GM10248 (cell line): ENCODE measurements around the gene UGGT2.

Experiments
- CTCF ChIA-PET: fragments of 300-600 bp; sonication (Branson Sonifier 250); formaldehyde crosslinking; extraction: SDS; loops from one replicate; lab custom pipeline; 2021; ENCODE audit warnings: antibody characterized with exemption; lab: Yijun Ruan, JAX
- POLR2A ChIA-PET: fragments of 350-650 bp; sonication (Branson Sonifier 250); formaldehyde crosslinking; extraction: SDS; loops from one replicate; lab custom pipeline; 2020; ENCODE audit warnings: antibody characterized with exemption; lab: Yijun Ruan, JAX
- DNase-seq: peaks from one replicate; pipeline ENCODE4 v3.0.0; 2012; ENCODE audit errors: extremely low spot score
- TF ChIP-seq, protein P1 (sequence below): IDR thresholded peaks from 2 replicates; pipeline ENCODE4 v1.5.1; 2012; ENCODE audit warnings: mild to moderate bottlenecking, low read depth; ENCODE audit errors: extremely low read depth, missing control alignments, control extremely low read depth

The UGGT2 gene

DNA sequence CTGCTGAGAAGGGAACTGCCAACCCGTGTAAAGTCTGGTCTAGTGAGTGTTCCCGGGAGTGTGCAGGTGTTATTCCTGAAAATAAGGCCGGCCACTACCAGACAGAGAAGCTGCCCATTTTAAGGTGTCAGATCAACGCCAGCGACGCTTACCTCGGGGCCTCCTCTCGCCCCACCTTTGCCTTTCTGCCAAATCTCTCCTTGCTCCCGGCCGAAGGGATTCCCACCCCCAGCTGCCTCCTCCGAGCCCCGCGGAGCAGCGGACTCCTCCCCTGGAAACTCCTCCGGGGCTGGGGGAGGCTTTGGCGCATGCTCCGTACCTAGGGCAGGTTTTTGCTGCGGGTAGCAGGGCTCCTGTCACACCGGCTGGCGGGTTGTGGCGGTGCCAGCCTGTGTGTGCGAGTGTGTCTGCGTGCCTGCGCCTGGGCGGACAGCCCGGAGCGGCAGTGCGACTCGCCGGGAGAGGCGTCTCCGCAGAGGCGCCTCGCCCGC lies 36.6 kb upstream of the UGGT2 start, which contains the start of gene HS6ST3:
TSS of gene HS6ST3 (plus strand) at position 359 of the 491 bp plus-strand sequence.
- CTCF ChIA-PET: no interaction called here
- POLR2A ChIA-PET: no interaction called here
- TF ChIP-seq, protein P1, sequence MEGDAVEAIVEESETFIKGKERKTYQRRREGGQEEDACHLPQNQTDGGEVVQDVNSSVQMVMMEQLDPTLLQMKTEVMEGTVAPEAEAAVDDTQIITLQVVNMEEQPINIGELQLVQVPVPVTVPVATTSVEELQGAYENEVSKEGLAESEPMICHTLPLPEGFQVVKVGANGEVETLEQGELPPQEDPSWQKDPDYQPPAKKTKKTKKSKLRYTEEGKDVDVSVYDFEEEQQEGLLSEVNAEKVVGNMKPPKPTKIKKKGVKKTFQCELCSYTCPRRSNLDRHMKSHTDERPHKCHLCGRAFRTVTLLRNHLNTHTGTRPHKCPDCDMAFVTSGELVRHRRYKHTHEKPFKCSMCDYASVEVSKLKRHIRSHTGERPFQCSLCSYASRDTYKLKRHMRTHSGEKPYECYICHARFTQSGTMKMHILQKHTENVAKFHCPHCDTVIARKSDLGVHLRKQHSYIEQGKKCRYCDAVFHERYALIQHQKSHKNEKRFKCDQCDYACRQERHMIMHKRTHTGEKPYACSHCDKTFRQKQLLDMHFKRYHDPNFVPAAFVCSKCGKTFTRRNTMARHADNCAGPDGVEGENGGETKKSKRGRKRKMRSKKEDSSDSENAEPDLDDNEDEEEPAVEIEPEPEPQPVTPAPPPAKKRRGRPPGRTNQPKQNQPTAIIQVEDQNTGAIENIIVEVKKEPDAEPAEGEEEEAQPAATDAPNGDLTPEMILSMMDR: no peak
- DNase-seq: peak; percentile 32

DNA sequence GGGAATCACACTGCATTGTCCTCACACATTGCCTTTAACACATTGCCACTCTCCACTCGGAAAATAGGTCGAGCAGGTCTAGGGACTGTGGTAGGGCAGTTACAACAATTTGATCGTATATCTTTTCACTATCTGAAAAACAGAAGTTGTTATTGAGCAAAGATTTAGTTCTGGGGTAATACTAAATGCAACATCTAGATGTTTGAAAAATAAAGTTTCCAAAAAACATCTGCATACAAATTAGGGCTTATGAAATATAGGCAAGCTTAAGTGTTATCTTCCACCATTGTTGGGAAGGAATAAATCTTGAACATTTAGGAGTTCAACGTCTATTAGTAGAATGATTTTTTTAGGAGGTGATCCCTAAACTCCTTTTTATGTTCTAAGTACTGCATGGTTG lies 35.9 kb upstream of the UGGT2 start:
- TF ChIP-seq, protein P1: no peak
- ChIA-PET CTCF (interaction anchor here (2.3 kb wide), 1 partner anchor 14 kb away, joined by 6 read pairs; no protein-coding TSS in a partner anchor), POLR2A (no interaction called here)
- no peak for DNase-seq

DNA sequence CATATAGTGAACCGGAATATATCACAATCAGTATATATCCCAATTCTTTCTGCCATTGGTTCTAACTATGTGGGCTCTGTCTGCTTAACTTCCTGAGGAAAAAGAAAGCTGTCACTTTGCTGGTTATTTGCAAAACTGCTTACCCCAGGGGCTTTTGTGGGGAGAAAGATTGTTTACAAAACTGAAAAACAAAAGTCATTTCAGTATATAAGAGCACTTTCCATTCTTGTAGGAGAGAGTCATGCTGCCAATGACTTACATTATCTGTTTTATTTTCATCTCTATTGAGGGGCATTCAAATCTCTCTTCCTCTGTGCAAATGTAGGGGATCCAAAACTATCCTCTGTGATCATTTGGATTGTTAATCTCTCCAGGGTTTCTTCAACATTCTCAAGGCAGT lies 33.5 kb upstream of the UGGT2 start:
- DNase-seq: no peak
- TF ChIP-seq, protein P1: no peak
- ChIA-PET CTCF (interaction anchor here (2.3 kb wide), 2 partner anchors 10 to 12 kb away, joined by 6 to 8 read pairs; no protein-coding TSS in a partner anchor), POLR2A (no interaction called here)

- DNase-seq: no peak
- TF ChIP-seq, protein P1: no peak
- ChIA-PET POLR2A (no interaction called here), CTCF (interaction anchor here (1.3 to 1.9 kb wide), 2 partner anchors 10 to 16 kb away, joined by 4 to 7 read pairs; no protein-coding TSS in a partner anchor)
Measured at GRCh38 chr13:96082640-96083039, 29.4 kb upstream of the UGGT2 start.

DNA sequence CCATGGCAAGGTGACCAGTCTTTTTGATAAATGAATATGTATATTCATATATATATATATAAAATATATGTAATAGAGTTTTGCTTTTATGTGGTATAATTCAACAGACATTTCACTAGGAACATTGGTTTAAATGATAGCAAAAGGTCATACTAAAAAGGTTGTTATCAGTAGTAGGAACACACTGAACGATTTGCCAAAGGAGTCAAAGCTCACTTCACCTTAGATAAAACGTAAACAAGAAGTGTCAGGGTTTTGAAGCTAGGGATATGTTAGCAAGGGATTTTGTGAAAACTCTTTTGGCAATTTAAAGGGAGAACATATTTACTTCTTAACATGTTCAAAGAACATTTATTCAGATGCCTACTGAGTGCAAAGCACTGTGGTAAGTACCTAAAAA lies 28.7 kb upstream of the UGGT2 start:
- ChIA-PET CTCF (interaction anchor here (1.0 to 1.9 kb wide), 3 partner anchors 9 to 20 kb away, joined by 3 to 7 read pairs (median 4); no protein-coding TSS in a partner anchor), POLR2A (no interaction called here)
- TF ChIP-seq, protein P1: no peak
- no peak for DNase-seq

GRCh38 chr13:96080676-96081075 lies 27.5 kb upstream of the UGGT2 start:
- ChIA-PET POLR2A (no interaction called here), CTCF (interaction anchor here (8.2 kb wide), 1 partner anchor 61 kb away, joined by 33 read pairs; no protein-coding TSS in a partner anchor)
- no peak for DNase-seq
- TF ChIP-seq, protein P1: no peak
